ENCODE measurements around the gene SLC2A9. TPM values are rescaled to one million over a fixed set of nuclear protein-coding genes. Genes with fewer than 3 reads are reported as not detected.

Gene SLC2A9
- total and polyA plus RNA-seq, 2 of the 13 experiments (the other 11 are each of a cell fraction or from before 2014, with no cell fraction given), result 36.2 to 42.3 TPM

- TF ChIP-seq, protein P1, sequence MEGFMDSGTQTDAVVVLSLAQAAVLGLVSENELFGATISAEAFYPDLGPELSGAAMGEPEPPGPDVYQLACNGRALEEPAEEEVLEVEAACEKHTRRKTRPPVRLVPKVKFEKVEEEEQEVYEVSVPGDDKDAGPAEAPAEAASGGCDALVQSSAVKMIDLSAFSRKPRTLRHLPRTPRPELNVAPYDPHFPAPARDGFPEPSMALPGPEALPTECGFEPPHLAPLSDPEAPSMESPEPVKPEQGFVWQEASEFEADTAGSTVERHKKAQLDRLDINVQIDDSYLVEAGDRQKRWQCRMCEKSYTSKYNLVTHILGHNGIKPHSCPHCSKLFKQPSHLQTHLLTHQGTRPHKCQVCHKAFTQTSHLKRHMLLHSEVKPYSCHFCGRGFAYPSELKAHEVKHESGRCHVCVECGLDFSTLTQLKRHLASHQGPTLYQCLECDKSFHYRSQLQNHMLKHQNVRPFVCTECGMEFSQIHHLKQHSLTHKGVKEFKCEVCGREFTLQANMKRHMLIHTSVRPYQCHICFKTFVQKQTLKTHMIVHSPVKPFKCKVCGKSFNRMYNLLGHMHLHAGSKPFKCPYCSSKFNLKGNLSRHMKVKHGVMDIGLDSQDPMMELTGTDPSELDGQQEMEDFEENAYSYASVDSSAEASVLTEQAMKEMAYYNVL (CRISPR knock-in tag; IDR thresholded peaks at IDR 0.05; ENCODE audit: borderline replicate concordance), result peak; percentile 71; the same call in 1 of the 2 replicates
- TF ChIP-seq, protein P2, sequence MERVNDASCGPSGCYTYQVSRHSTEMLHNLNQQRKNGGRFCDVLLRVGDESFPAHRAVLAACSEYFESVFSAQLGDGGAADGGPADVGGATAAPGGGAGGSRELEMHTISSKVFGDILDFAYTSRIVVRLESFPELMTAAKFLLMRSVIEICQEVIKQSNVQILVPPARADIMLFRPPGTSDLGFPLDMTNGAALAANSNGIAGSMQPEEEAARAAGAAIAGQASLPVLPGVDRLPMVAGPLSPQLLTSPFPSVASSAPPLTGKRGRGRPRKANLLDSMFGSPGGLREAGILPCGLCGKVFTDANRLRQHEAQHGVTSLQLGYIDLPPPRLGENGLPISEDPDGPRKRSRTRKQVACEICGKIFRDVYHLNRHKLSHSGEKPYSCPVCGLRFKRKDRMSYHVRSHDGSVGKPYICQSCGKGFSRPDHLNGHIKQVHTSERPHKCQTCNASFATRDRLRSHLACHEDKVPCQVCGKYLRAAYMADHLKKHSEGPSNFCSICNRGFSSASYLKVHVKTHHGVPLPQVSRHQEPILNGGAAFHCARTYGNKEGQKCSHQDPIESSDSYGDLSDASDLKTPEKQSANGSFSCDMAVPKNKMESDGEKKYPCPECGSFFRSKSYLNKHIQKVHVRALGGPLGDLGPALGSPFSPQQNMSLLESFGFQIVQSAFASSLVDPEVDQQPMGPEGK (CRISPR knock-in tag; IDR thresholded peaks at IDR 0.05), result peak; percentile 57; the same call in 1 of the 2 replicates
- TF ChIP-seq ZNF510 (CRISPR knock-in tag; IDR thresholded peaks at IDR 0.05; ENCODE audit: low read depth), result no peak
- peak; percentile 56; the same call in 1 of the 2 replicates for TF ChIP-seq ARNTL (CRISPR knock-in tag; IDR thresholded peaks at IDR 0.05)
- peak; percentile 90 for TF ChIP-seq BCL6 (CRISPR knock-in tag; IDR thresholded peaks at IDR 0.05)
- TF ChIP-seq, protein P3, sequence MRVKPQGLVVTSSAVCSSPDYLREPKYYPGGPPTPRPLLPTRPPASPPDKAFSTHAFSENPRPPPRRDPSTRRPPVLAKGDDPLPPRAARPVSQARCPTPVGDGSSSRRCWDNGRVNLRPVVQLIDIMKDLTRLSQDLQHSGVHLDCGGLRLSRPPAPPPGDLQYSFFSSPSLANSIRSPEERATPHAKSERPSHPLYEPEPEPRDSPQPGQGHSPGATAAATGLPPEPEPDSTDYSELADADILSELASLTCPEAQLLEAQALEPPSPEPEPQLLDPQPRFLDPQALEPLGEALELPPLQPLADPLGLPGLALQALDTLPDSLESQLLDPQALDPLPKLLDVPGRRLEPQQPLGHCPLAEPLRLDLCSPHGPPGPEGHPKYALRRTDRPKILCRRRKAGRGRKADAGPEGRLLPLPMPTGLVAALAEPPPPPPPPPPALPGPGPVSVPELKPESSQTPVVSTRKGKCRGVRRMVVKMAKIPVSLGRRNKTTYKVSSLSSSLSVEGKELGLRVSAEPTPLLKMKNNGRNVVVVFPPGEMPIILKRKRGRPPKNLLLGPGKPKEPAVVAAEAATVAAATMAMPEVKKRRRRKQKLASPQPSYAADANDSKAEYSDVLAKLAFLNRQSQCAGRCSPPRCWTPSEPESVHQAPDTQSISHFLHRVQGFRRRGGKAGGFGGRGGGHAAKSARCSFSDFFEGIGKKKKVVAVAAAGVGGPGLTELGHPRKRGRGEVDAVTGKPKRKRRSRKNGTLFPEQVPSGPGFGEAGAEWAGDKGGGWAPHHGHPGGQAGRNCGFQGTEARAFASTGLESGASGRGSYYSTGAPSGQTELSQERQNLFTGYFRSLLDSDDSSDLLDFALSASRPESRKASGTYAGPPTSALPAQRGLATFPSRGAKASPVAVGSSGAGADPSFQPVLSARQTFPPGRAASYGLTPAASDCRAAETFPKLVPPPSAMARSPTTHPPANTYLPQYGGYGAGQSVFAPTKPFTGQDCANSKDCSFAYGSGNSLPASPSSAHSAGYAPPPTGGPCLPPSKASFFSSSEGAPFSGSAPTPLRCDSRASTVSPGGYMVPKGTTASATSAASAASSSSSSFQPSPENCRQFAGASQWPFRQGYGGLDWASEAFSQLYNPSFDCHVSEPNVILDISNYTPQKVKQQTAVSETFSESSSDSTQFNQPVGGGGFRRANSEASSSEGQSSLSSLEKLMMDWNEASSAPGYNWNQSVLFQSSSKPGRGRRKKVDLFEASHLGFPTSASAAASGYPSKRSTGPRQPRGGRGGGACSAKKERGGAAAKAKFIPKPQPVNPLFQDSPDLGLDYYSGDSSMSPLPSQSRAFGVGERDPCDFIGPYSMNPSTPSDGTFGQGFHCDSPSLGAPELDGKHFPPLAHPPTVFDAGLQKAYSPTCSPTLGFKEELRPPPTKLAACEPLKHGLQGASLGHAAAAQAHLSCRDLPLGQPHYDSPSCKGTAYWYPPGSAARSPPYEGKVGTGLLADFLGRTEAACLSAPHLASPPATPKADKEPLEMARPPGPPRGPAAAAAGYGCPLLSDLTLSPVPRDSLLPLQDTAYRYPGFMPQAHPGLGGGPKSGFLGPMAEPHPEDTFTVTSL (CRISPR knock-in tag; IDR thresholded peaks at IDR 0.05; ENCODE audit: borderline replicate concordance), result peak; percentile 90
- TF ChIP-seq ZNF281 (CRISPR knock-in tag; IDR thresholded peaks at IDR 0.05; ENCODE audit: borderline replicate concordance), result peak; percentile 71; the same call in 1 of the 2 replicates
- no peak for TF ChIP-seq ZNF260 (CRISPR knock-in tag; IDR thresholded peaks at IDR 0.05; ENCODE audit: borderline replicate concordance, low read depth)
- TF ChIP-seq MIXL1 (CRISPR knock-in tag; IDR thresholded peaks at IDR 0.05), result peak; percentile 78
- peak; percentile 35; the same call in 1 of the 2 replicates for TF ChIP-seq RXRA (CRISPR knock-in tag; IDR thresholded peaks at IDR 0.05)
- TF ChIP-seq NONO (IDR thresholded peaks at IDR 0.05), result no peak
- peak; percentile 74 for TF ChIP-seq NONO (CRISPR knock-in tag; conservative IDR thresholded peaks at IDR 0.05)
- TF ChIP-seq REPIN1 (CRISPR knock-in tag; IDR thresholded peaks at IDR 0.05; ENCODE audit: borderline replicate concordance, low read depth), result peak; percentile 73; the same call in 1 of the 2 replicates
- no peak for TF ChIP-seq NFKB2 (CRISPR knock-in tag; IDR thresholded peaks at IDR 0.05; ENCODE audit: borderline replicate concordance)
- TF ChIP-seq ZNF552 (CRISPR knock-in tag; IDR thresholded peaks at IDR 0.05; ENCODE audit: borderline replicate concordance), result no peak
Observed at GRCh38 chr4:10017037-10017893, 4.0 kb downstream of the SLC2A9 start (continued).

Data from HepG2 (cell line).